Measurements from ENCODE around the gene GXYLT1.
A peak's percentile ranks its signal among the peaks of the same experiment; 100 is the strongest.
"Not testable (repeated sequence)": the region's sequence is repeated elsewhere in the genome, so short reads cannot be mapped to it uniquely, and the experiment has no call there.

GXYLT1 gene

DNA sequence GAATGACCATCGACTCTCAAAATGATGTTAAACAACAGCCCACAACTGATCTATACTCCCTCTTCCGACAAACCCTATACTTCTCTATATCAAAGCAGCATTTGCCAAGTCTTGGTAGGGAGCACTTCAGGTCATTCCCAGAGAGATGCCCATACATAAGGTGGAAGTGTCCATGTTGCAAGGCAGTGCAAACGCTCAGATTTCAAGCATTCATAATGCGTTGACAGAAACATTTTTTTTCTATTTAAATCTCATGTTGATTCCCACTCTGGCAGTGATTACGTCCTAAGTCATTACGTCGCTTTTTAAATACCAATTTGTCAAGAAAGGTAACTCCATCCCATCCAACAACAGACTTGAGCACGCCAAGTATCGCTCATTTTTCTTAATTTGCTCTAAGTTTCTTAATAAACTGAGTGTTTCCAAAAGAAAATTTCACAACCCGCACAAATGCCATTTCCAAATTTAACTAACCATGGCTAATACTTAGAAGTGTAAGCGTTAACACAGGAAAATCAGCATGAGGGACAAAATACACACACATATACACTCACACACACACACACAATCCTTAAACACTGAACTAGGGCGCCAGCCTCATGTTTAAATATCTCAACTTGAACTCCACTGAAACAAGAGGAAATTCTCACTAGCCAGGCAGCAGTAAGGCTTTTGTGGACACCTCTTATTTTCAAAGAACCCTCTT lies 1.1 kb downstream of the GXYLT1 start:
- DNase-seq: no peak

DNA sequence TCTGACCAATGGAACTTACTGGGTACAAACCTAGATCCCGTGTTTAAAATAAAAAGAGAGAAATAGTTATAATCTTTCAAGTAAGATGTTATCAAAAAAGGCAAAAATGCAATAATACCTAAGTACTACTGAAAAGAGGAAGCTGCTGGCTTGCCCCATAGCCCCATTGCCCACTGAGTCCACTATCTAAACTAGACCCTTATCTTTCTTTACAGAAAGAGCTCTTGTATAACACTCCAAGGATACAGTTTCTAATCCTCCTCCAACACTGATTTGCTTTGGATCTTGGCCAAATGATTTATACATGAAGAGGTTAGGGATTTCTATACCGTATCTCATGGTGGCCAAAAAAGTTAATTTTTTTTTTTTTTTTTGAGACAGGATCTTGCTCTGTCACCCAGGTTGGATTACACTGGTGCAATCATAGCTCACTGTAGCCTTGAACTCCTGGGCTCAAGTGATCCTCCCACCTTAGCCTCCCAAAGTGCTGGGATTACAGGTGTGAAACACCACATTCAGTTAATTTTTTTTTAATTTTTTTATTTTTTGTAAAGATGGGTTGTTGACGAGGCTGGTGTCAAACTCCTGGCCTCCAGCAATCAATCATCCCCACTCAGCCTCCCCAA lies 2.6 kb downstream of the GXYLT1 start:
- DNase-seq: no peak

DNA sequence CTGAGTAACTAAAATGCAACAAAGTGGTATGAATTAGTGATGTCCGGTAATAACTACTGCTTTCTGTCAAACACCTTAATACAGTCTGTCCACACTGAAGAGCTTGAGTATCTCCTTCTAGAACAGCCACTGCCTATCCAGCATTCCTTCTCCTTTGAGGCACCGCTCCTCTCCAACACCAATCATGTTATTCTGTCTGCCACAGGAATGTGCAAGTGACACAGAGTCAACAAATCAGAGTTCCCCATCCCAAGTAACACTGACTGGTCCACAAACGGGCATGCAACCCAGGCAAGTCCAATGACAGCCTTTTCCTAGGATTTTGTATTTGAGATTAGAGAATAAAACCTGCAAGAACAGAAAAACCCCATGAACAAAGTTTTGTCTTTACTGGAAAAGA lies 3.8 kb downstream of the GXYLT1 start:
- no peak for DNase-seq

DNA sequence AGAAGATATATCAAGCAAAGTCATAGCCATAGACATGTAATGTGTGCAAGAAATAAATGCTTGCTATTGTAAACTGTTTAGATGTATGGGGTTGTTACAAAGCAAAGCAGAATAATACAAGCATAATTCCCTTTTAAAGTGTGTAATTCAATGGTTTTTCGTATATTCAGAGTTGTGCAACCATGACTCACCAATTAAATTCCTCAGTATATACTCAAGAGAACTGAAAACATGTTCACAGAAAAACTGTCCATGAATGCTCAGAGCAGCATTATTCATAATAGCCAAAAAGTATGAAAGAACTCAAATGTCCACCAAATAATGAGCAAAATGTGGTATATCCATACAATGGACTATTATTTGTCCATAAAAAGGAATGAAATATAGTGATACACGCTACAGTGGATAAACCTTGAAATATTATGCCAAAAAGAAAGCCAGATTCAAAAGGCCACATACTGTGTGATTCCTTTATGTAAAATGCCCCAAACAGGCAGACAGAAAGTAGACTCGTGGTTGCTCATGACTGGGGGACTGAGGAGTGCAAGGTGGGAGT lies 9.3 kb downstream of the GXYLT1 start:
- no peak for DNase-seq

DNA sequence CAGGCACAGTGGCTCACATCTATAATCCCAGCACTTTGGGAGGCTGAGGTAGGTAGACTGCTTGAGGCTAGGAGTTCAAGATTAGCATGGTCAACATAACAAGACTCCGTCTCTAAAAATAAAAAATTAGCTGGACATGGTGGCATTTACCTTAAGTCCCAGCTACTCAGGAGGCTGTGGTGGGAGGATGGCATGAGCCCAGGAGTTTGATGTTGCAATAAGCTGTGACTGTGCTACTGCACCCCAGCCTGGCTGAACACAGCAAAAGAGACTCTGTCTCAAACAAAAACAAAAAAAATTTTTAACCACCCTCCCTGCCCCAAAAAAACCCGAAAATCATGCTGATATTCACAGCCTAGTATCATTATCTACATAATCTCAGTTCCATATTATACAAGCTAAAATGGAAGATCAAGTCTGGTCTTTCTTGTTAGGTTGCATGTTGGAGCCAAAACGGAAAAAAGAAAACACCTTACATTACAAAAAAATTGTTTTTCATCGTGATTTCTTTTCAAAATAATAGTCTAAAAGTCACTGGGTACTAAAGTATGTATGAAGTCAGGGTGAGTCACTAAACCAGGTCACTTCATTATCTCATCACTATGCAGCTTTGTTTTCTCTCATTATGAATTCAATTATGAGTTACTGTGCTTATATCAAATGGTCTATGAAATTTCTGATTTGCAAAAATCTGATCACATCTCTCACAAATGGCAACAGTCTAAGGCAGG lies 13.8 kb downstream of the GXYLT1 start:
- no peak for DNase-seq

DNA sequence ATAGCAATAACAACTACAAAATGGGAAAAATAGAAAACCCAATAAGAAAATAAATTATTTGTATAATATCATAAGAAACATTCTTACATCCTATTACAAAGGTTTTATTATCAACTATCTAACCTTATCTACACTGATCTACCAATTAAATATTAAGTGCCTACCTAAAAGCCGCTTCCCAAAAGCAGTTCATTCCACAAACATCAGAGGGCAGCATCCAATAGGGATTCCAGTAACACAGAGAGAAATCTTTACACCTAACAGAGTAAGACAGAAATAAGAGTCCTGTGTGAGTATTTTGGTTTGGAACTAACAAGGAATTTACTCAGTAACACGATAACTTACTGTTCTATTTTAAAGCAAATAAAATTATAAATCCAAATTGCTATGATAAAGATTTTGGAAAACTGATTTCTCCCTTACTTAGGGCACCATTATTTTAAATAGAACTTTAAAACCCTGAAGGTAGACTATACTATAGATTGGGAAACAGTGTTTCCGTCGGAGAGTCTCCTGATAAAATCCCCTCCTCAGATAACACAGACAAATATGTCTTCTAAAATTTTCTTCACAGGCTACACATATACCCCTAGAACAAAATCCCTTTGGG lies 15.0 kb downstream of the GXYLT1 start:
- DNase-seq: no peak

DNA sequence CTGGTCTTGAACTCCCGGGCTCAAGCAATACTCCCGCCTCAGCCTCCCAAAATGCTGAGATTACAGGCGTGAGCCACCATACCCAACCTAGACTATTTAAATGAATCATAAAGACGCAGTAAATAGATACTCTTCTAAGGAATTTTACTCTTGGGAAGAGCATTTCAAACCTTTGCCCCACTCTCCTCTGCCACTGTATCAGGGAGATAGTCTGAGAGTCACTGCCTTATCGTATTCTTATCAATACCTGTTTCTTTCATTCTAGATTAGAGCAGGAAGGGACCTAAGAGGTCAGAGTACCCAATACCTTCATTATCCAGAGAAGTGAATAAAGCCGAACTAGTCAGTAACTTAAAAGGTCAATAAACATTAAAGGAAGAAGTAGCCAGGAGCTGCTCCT lies 15.8 kb downstream of the GXYLT1 start:
- DNase-seq: no peak

DNA sequence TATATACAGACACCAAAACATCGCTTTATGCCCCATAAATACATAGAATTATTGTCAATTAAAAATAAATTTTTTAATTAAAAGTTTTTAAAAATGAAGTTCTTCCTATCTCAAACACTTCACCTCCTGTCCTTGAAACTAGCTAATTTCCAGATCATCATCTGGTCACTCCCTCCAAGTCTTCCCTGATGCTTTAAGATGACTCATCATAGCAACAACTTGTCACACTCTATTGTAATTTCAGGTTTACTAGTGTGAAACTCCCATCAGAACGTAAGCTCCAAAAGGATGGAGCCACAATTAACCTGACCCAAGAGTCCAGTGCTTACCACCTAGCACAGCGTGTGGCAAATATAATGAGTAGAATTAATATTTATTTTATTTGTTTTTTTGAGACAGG lies 16.3 kb downstream of the GXYLT1 start:
- no peak for DNase-seq

DNA sequence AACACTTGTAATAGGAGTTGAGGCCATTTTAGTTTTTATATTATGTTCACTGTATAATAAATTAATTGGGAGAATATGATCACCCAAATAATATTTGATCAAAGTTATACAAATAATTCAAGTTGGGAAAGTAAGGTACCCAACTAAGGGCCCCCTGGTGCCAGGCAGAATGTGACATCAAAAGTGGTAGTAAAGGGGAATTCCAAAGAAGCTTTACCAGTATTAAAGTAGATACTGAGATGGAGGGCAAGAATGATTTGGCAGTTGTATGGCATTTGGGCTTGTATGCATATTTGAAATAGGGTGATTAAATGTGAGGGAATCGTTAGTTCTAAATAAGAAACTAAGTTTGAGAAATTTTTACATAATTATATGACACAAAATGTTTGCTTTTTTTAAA lies 17.7 kb downstream of the GXYLT1 start:
- no peak for DNase-seq

DNA sequence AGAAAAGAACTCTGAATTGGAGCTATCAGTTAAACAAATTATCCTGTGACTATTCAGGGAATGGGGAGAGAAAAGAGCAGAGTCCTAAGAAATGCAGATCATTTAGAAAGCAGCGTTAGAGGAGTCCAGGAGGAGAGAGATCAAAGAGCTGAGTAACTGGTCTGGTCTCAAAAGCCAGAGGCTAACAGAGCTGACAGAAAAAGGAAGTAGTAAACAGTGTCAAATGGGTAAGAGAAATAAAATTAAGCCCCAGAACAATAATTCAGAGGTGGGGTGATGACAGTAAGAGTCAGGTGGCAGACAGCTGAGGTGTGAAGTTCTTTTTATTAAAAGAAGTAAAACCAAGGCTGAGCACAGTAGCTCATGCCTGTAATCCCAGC lies 19.3 kb downstream of the GXYLT1 start:
- DNase-seq: no peak

DNA sequence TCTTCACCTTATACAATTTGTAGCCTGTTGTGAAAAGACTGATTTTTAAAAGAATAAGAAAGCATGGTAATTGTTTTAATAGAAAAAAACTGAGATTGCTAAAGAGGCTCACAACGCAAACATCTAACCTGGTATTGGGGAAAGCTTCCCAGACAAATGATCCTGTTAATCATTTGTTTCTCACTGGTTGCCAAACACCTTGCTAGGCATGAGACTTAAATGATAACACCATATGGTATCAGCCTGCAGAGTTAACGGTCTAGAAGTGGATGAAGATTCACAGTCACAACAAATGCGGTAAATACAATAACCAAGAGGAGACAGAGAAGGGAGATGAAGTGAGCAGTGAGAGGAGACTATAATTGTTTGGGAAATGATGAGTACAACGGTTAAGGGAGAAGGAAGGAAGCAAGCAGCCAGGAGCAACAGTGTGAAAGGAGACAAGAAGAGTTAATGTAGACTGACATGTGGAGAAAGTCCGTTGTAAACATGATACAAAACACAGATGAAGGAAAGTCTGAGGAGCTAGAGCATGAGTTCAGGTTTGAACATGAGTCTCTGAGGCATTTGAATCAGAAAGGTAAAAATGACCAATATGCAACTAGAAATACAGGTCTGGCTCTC lies 19.8 kb downstream of the GXYLT1 start:
- DNase-seq: no peak

DNA sequence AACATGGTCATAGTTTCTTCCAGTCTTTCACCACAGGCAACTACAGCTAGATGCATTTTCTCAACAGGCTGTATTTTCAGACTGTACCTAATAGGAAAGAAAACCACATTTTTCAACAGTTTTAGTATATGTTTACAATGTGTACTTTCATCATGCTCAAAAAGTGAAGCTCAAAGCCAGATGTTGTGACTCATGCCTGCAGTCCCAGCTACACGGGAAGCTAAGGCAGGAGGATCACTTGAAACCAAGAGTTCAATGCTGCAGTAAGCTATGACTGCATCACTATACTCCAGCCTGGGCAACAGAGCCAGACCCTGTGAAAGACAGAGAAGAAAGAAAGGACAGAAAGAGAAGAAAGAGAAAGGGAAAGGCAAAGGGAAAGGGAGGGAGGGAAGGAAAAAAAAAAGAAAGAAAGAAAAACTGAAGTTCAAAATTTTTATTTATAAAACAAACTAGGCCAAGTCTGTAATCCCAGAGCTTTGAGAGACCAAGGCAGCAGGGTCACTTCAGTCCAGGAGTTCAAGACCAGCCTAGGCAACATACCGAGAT lies 25.5 kb downstream of the GXYLT1 start:
- DNase-seq: no peak

DNA sequence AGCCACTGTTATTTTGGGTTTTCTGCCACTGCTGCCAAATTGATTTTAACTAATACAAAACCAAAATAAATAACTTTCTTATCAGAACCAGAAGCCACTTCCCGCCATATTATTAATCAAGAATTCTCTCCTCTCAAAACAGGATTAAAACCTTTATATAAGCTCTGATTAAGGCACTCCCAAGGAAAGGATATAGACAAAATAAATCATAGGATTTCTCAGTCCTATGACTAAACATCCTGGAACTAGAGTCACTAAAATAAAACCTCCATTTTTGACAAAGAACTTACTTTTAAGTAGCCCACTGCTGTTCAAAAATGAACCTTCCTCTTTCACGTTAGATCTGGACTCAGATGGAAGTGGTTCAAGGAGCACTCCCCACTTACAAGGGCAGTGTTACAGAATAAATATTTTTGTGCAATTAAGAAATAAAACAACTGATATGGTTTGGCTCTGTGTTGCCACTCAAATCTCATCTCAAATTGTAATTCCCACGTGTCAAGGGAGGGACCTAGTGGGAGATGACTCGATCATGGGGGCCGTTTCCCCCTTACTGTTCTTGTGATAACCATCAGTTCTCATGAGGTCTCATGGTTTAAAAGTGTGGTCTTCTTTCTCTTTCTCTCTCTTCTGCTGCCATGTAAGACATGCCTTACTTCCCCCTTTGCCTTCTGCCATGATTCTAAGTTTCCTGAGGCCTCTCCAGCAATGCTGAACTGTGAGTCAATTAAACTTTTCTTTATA lies 26.4 kb downstream of the GXYLT1 start:
- no peak for DNase-seq

DNA sequence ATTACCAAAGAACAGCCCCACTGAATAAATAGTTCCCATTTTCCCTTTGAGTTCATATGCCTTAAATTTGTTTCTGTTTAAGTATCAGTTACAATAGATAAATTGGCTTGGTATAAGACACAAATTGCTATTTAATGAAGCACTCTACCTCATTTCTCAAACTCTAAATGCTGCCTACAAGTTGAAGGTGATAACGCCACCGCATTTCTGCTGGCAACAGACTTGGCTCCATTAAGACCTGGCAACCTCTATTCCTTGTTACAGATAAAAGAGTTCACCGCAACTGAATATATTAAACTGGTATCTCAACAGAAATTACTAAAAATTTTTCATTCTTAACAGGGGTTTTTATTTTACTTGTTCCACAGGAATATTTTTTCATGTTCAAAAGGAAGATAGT lies 35.6 kb downstream of the GXYLT1 start:
- DNase-seq: no peak

DNA sequence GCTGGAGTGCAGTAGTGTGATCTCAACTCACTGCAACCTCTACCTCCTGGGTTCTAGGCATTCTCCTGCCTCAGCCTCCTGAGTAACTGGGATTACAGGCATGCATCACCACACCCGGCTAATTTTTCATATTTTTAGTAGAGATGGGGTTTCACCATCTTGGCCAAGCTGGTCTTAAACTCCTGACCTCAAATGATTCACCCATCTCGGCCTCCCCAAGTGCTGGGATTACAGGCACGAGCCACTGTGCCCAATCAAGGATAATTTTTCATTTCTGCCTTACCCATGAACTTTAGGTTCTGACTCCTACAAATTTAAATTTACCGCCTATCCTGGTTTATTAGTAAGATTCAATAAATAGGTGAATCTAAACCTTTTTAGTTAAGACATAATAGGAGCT lies 37.9 kb downstream of the GXYLT1 start:
- DNase-seq: not testable (repeated sequence)

DNA sequence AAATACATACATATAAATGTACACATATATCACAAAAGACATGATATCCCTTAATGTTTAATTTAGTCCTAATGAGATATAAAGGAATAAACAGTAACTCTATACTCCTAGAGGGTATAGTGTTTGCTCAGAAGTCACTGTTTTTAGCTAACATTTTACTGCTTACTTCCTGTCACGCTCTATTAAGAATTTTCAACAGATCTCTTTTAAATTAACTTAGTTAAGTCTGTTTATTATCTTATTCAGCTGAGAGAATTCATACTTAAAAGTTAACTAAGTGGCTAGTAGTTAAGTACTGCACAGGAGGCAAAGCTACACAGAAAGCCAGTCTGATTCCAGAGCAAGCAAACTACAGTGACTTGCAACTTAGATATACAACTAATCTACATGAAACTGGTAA lies 39.9 kb downstream of the GXYLT1 start:
- no peak for DNase-seq

DNA sequence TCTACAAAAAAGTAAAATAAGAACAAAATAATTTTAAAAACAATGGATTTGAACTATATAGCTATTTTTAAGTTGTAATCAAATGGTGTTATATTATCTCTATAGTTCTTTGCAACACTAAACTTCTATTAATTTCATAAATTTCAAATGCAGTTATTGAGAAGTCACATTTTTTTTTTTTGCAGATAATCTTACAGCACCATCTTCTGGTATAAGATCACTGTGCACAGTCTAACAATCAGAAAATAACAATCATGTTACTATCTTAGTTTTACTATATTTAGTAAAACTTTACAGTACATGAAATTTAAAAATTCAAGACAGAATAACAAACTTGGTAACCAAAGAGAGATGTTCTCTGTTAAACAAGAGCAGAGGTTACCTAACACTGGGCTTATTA lies 40.6 kb downstream of the GXYLT1 start:
- DNase-seq: no peak

DNA sequence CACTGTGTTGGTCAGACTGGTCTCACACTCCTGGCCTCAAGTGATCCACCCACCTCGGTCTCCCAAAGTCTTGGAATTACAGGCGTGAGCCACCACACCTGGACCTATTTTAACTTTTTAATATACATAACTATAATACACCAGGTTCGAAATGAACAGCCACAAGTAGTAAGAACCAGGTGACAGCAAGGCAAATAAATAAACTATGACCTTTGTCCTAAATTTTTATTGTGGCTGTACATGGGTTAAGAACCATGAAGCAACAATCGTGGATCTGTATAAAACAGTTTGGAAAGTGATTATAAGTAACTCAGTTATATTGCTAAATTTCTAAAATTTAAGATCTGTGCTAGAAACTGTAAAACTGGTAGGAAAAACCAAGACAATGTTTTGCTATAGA lies 41.5 kb downstream of the GXYLT1 start:
- DNase-seq: no peak

DNA sequence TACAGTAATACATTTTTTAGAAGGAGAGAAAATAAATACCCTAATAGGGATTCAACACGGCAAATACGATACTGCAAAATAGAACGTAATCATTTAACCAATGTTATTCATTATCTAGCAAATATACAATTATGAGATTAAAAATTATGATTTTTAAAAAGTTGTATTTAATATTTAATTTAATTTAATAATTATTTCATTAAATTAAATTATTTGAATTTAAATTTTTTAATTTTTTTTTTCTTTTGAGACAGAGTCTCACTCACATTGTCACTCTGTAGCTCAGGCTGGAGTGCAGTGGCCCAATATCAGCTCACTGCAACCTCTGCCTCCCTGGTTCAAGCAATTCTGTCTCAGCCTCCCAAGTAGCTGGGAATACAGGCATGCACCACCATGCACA lies 42.0 kb downstream of the GXYLT1 start:
- DNase-seq: no peak

DNA sequence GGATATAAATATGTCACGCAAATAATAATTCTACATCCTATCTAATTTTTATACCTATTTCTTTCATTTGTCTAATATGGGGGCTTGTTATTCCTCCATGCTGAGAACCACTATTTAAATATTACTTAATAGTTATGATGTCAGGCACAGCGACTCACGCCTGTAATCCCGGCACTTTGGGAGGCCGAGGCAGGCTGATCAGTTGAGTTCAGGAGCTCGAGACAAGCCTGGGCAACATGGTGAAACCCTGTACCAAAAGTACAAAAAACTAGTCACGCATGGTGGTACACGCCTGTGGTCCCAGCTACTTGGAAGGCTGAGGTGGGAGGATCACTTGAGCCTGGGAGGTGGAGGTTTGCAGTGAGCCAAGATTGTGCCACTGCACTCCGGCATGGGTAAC lies 45.2 kb downstream of the GXYLT1 start:
- DNase-seq: no peak

DNA sequence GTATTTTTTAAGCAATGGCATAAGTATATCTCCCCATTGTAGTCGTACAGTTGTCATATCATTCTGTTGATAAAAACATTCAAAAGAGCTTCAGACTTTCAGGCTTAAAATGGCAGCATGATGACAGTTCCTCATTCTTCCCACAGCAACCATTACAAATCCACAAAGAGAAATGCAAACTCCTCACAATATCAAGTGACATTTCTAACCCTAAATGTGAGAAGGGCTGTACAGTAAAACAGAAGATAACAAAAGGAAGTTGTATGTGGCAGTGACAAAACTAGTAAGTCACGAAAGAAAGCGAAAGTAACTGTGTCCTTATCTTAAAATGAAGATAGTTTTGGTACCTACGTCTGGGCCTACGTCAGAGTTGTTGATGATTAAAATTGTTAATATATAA lies 46.7 kb downstream of the GXYLT1 start:
- no peak for DNase-seq

DNA sequence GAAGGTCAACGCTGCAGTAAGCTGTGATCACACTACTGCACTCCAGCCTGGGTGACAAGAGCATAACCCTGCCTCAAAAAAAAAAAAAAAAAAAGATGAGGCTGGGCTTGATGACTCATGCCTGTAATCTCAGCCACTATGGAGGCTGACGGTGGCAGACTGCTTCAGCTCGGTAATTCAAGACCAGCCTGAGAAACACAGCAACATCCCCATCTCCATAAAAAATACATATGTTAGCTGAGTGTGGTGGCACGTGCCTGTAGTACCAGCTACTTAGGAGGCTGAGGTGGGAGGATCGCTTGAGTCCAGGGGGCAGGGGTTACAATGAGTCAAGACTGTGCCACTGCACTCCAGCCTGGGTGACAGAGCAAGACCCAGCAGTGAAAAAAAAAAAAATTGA lies 50.4 kb downstream of the GXYLT1 start:
- DNase-seq: peak; percentile 27
